GM19328 (cell line): ENCODE measurements around the gene CLHC1.
"Not testable (repeated sequence)": the region's sequence is repeated elsewhere in the genome, so short reads cannot be mapped to it uniquely, and the experiment has no call there.

ENCODE experiments used
- ATAC-seq: cut with Tn5 transposase; IDR thresholded peaks from one replicate; pipeline ENCODE4 v1.9.1; 2021; ENCODE audit warnings: mild to moderate bottlenecking, moderate library complexity; ENCODE audit not compliant: unreplicated experiment

CLHC1 gene

GRCh38 chr2:55232863-55233657 is 967 bp upstream of the CLHC1 start:
- no peak for ATAC-seq

- no peak for ATAC-seq
Observed at GRCh38 chr2:55231546-55232083, 478 bp downstream of the CLHC1 start.

GRCh38 chr2:55230551-55230950 is 1.5 kb downstream of the CLHC1 start:
- no peak for ATAC-seq

GRCh38 chr2:55229221-55229620 is 2.9 kb downstream of the CLHC1 start:
- ATAC-seq, result no peak

GRCh38 chr2:55228226-55228563 is 3.9 kb downstream of the CLHC1 start:
- no peak for ATAC-seq

GRCh38 chr2:55227437-55228225 is 4.5 kb downstream of the CLHC1 start:
- ATAC-seq, result not testable (repeated sequence)

- ATAC-seq, result no peak
Observed at GRCh38 chr2:55225481-55226020, 6.5 kb downstream of the CLHC1 start.

- no peak for ATAC-seq
Observed at GRCh38 chr2:55224761-55225261, 7.3 kb downstream of the CLHC1 start.

- no peak for ATAC-seq
Observed at GRCh38 chr2:55223958-55224760, 7.9 kb downstream of the CLHC1 start.

GRCh38 chr2:55213822-55214221 is 18.3 kb downstream of the CLHC1 start:
- ATAC-seq, result no peak

GRCh38 chr2:55204950-55205349 is 27.1 kb downstream of the CLHC1 start:
- ATAC-seq, result no peak

- no peak for ATAC-seq
Observed at GRCh38 chr2:55204536-55204935, 27.6 kb downstream of the CLHC1 start.

GRCh38 chr2:55200416-55200815 is 31.7 kb downstream of the CLHC1 start:
- ATAC-seq, result no peak

- ATAC-seq, result no peak
Observed at GRCh38 chr2:55196526-55196925, 35.6 kb downstream of the CLHC1 start.

GRCh38 chr2:55191888-55192287 is 40.2 kb downstream of the CLHC1 start:
- not testable (repeated sequence) for ATAC-seq

- not testable (repeated sequence) for ATAC-seq
Observed at GRCh38 chr2:55186837-55187236, 45.3 kb downstream of the CLHC1 start.

- ATAC-seq, result no peak
Observed at GRCh38 chr2:55180374-55180773, 51.7 kb downstream of the CLHC1 start.

- no peak for ATAC-seq
Observed at GRCh38 chr2:55176094-55176415, 56.0 kb downstream of the CLHC1 start.

GRCh38 chr2:55175254-55176093 is 56.6 kb downstream of the CLHC1 start:
- no peak for ATAC-seq
